ENCODE results near the gene GPR84.

GRCh38 chr12:54394986-54395385 lies 30.7 kb upstream of the GPR84 start:
- TF ChIP-seq CTCF (IDR thresholded peaks at IDR 0.05) (no peak), EP300 (IDR thresholded peaks at IDR 0.05) (no peak), POLR2A (IDR thresholded peaks at IDR 0.05) (no peak), POLR2AphosphoS5 (IDR thresholded peaks at IDR 0.05) (peak; percentile 48 to 69 (median 56))

Measured in sigmoid colon (tissue), 4 donors.